CD4-positive, alpha-beta T cell treated with Interleukin-10 for 1 hour (primary cell): ENCODE data around the gene CUX1.
"Not testable (repeated sequence)": the region's sequence is repeated elsewhere in the genome, so short reads cannot be mapped to it uniquely, and the experiment has no call there.

Experiments used
- DNase-seq: peaks from one replicate; pipeline ENCODE4 v3.0.0-alpha.2; 2020

CUX1 gene

GRCh38 chr7:102285540-102286236 lies 468.3 kb downstream of the CUX1 start:
- DNase-seq: no peak

- DNase-seq: peak; percentile 61
These were observed 469.0 kb downstream of the CUX1 start, which contains the start of gene SH2B2 for GRCh38 chr7:102286237-102287110. Gene SH2B2 (plus strand): TSS chr7:102286868. CDS start chr7:102300551, 13,683 bp downstream.

GRCh38 chr7:102287111-102287980 lies 469.9 kb downstream of the CUX1 start:
- DNase-seq: no peak

GRCh38 chr7:102287981-102288278 lies 470.5 kb downstream of the CUX1 start:
- no peak for DNase-seq

- DNase-seq: no peak
These were observed 471.0 kb downstream of the CUX1 start for GRCh38 chr7:102288285-102288930.

- no peak for DNase-seq
These were observed 471.6 kb downstream of the CUX1 start for GRCh38 chr7:102289057-102289456.

- peak; percentile 39 for DNase-seq
These were observed 473.9 kb downstream of the CUX1 start for GRCh38 chr7:102291056-102291915.

- DNase-seq: no peak
These were observed 474.5 kb downstream of the CUX1 start for GRCh38 chr7:102291916-102292267.

GRCh38 chr7:102292813-102293798 lies 475.7 kb downstream of the CUX1 start:
- no peak for DNase-seq

- DNase-seq: no peak
These were observed 477.2 kb downstream of the CUX1 start for GRCh38 chr7:102294589-102294988.

- DNase-seq: no peak
These were observed 478.1 kb downstream of the CUX1 start for GRCh38 chr7:102295346-102296178.

GRCh38 chr7:102296179-102296438 lies 478.7 kb downstream of the CUX1 start:
- no peak for DNase-seq

GRCh38 chr7:102296514-102296913 lies 479.1 kb downstream of the CUX1 start:
- DNase-seq: no peak

GRCh38 chr7:102297487-102298218 lies 480.2 kb downstream of the CUX1 start:
- no peak for DNase-seq

- no peak for DNase-seq
These were observed 483.3 kb downstream of the CUX1 start for GRCh38 chr7:102300643-102301221.

- not testable (repeated sequence) for DNase-seq
These were observed 483.9 kb downstream of the CUX1 start for GRCh38 chr7:102301367-102301766.

- no peak for DNase-seq
These were observed 484.6 kb downstream of the CUX1 start for GRCh38 chr7:102302025-102302424.

- DNase-seq: no peak
These were observed 486.4 kb downstream of the CUX1 start for GRCh38 chr7:102303669-102304422.
